Chondrocyte (in vitro differentiated cells): ENCODE data around the gene GABBR1. TPM values are rescaled to one million over a fixed set of nuclear protein-coding genes. Genes with fewer than 3 reads are reported as not detected.

Experiments used
- DNase-seq: peaks from one replicate; pipeline ENCODE4 v3.0.0; 2021; ENCODE audit warnings: mixed read lengths, low spot score
- H3K27ac Mint-ChIP-seq: one replicate; pipeline ENCODE4 v1.8.0; 2021; ENCODE audit warnings: mild to moderate bottlenecking, moderate library complexity, mixed read lengths; ENCODE audit not compliant: unreplicated experiment
- H3K27me3 Mint-ChIP-seq: 2 replicates; pipeline ENCODE4 v1.8.0; 2021; ENCODE audit warnings: low read depth, mixed read lengths
- H3K36me3 Mint-ChIP-seq: 2 replicates; pipeline ENCODE4 v1.8.0; 2021; ENCODE audit warnings: low read depth, mixed read lengths
- H3K4me1 Mint-ChIP-seq: 2 replicates; pipeline ENCODE4 v1.8.0; 2021; ENCODE audit warnings: low read depth, mild to moderate bottlenecking, mixed read lengths
- H3K4me3 Mint-ChIP-seq: one replicate; pipeline ENCODE4 v1.8.0; 2021; ENCODE audit warnings: mild to moderate bottlenecking, moderate library complexity, mixed read lengths; ENCODE audit not compliant: unreplicated experiment
- H3K9me3 Mint-ChIP-seq: 2 replicates; pipeline ENCODE4 v1.8.0; 2021; ENCODE audit warnings: low read depth, mixed read lengths
- total RNA-seq: library from RNA; stranded (reverse); gene quantifications from 3 replicates; pipeline ENCODE4 v1.2.1, GENCODE V29; 2021
- TF ChIP-seq, protein P1 (sequence below): fragments of 200-600 bp; sonication (generic); IDR thresholded peaks from 2 replicates; pipeline ENCODE4 v1.5.0; 2021; ENCODE audit warnings: antibody characterized with exemption, mild to moderate bottlenecking, moderate library complexity

Gene GABBR1
- total RNA-seq, 1 donor from 2014 or later: 50.7 TPM

DNA sequence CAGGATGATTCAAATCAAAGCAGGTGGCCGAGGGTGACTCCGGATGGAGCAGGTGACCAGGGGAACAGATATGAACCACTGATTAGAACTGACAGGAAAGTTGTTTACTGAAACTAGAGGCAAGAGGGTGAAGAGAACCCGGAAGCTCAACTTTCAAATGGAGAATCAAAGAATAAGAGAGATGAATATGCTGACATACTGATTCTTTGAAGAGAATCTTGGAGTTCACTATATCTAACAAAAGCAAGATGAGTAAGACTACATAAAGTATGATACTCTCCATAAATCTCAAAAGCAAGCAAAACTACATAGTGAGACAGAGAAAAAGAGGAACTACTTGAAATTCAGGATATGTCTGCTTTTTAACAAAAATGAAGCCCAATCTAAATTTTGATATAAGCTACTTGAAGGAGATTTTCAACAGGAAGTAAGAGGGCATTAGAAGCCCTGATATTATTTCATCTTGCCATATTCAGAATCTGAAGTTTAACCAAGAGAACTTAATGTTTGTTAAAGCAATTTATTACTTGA, 69.5 kb downstream of the GABBR1 start:
- H3K27ac Mint-ChIP-seq: no peak overlapping the region
- H3K27me3 Mint-ChIP-seq: peaks cover 49% of the 10 kb centered on the region

DNA sequence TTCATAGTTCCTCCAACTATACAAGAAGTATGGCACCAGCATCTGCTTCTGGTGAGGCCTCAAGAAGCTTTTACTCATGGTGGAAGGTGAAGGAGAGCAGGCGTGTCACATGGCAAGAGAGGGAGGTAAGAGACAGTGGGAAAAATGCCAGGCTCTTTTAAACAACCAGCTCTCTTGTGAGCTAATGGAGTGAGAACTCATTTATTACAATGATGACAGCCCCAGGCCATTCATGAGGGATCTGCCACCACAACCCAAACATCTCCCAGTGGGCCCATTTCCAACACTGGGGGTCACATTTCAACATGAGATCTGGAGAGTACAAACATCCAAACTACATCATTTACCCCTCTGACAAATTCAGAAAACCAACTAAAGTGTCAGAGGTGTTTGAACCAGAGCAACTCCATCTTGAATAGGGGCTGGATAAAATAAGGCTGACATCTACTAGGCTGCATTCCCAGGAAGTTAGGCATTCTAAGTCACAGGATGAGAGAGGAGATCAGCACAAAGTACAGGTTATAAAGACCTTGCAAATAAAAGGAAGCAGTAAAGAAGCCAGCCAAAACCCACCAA, 71.3 kb downstream of the GABBR1 start:
- TF ChIP-seq, protein P1, sequence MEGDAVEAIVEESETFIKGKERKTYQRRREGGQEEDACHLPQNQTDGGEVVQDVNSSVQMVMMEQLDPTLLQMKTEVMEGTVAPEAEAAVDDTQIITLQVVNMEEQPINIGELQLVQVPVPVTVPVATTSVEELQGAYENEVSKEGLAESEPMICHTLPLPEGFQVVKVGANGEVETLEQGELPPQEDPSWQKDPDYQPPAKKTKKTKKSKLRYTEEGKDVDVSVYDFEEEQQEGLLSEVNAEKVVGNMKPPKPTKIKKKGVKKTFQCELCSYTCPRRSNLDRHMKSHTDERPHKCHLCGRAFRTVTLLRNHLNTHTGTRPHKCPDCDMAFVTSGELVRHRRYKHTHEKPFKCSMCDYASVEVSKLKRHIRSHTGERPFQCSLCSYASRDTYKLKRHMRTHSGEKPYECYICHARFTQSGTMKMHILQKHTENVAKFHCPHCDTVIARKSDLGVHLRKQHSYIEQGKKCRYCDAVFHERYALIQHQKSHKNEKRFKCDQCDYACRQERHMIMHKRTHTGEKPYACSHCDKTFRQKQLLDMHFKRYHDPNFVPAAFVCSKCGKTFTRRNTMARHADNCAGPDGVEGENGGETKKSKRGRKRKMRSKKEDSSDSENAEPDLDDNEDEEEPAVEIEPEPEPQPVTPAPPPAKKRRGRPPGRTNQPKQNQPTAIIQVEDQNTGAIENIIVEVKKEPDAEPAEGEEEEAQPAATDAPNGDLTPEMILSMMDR: no peak
- Mint-ChIP-seq H3K27ac (no peak overlapping the region), H3K27me3 (peaks cover 47% of the 10 kb centered on the region)

More for the DNA sequence above, 69.5 kb downstream of the GABBR1 start:
- Mint-ChIP-seq H3K4me3 (no peak overlapping the region), H3K36me3 (no peaks in the 10 kb centered on the region), H3K4me1 (no peaks in the 10 kb centered on the region), H3K9me3 (no peaks in the 10 kb centered on the region)
- DNase-seq: no peak
- TF ChIP-seq, protein P1: no peak

DNA sequence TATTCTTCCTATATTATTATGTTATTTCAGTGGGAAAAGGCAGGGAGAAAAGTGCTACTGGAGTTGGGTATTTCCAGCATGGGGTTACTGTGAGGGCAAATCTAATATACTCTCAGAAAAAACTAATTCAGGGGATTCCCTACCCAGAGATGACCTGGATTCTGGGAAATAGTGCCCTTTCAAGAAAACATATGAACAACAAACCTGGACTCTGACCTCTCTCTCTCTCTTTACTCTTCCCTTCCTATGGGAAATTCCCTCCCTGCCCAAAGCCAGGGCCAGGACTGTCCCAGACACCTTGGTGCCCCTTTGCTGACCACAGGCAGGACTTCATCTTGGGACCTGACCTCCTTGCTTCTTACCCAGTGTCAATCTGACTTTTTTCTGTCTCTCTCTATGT, 71.9 kb downstream of the GABBR1 start:
- no peak for DNase-seq
- Mint-ChIP-seq H3K4me1 (no peaks in the 10 kb centered on the region), H3K9me3 (no peaks in the 10 kb centered on the region), H3K36me3 (no peaks in the 10 kb centered on the region), H3K4me3 (no peak overlapping the region), H3K27ac (no peak overlapping the region), H3K27me3 (peaks cover 49% of the 10 kb centered on the region)
- TF ChIP-seq, protein P1: no peak

More for the DNA sequence above, 71.3 kb downstream of the GABBR1 start:
- no peaks in the 10 kb centered on the region for H3K4me1 Mint-ChIP-seq
- H3K4me3 Mint-ChIP-seq: no peak overlapping the region
- no peak for DNase-seq
- no peaks in the 10 kb centered on the region for H3K36me3 Mint-ChIP-seq
- no peaks in the 10 kb centered on the region for H3K9me3 Mint-ChIP-seq

DNA sequence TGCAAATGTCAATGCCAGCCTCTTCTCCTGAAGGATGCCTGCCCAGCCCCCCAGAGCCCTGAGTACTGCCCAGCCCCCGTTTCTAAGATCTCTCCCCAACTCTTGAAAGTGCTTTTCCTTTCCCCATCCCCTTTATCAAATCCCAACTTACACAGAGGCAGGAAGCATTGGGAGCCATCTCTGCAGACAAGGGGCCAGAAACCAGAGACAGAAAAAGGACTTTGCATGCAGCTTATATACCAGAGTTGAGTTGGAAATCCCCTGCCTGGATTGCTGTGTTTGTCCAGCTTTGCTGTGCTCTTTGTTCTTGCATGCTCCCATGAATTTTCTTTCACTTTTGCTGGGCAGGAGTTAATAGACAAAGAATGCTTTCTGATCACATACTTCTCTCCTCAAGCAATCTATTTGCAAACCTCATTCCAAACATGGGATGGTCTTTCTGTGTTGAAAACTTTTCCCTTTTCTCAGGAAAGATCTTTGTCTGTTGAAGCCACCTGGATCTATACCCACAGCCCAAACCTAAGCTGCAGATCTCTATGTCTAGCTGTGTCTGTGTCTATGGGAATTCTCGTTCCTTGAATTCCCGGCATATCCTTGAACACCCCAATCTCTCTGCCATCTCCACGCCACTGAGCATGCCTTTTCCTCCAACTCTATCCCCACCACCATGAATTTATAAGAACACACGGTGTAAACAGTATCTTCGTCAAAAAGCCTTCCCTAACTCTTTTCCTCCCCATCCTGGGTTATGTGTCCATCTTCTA, 73.3 kb downstream of the GABBR1 start, which contains the start of gene UBD:
TSS of gene UBD (minus strand) at position 209 of the 764 bp plus-strand sequence. CDS start at position 178, 31 bp downstream.
- TF ChIP-seq, protein P1: no peak
- Mint-ChIP-seq H3K4me1 (no peaks in the 10 kb centered on the region), H3K4me3 (no peak within 1 kb of the TSS), H3K36me3 (no peaks in the 10 kb centered on the region), H3K27me3 (peaks cover 54% of the 10 kb centered on the region), H3K9me3 (no peaks in the 10 kb centered on the region), H3K27ac (no peak within 1 kb of the TSS)
- DNase-seq: no peak

DNA sequence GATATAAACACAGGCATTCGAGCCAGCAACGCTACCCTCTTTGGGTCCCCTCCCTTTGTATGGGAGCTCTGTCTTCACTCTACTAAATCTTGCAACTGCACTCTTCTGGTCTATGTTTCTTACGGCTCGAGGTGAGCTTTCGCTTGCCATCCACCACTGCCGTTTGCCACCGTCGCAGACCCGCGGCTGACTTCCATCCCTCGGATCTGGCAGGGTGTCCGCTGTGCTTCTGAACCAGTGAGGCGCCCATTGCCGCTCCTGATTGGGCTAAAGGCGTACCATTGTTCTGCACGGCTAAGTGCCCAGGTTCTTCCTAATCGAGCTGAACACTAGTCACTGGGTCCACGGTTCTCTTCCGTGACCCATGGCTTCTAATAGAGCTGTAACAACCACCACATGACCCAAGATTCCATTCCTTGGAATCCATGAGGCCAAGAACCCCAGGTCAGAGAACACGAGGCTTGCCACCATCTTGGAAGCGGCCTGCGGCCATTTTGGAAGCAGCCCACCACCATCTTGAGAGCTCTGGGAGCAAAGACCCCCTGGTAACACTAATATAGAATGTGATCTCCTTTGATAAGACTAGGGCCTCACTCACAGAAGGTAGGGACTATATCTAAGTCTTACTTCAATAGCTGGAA, 74.4 kb downstream of the GABBR1 start:
- H3K9me3 Mint-ChIP-seq: no peaks in the 10 kb centered on the region
- TF ChIP-seq, protein P1: no peak
- peaks cover 5% of the 10 kb centered on the region for H3K4me1 Mint-ChIP-seq
- no peak overlapping the region for H3K4me3 Mint-ChIP-seq
- H3K36me3 Mint-ChIP-seq: no peaks in the 10 kb centered on the region
- H3K27me3 Mint-ChIP-seq: peaks cover 64% of the 10 kb centered on the region
- no peak overlapping the region for H3K27ac Mint-ChIP-seq
- DNase-seq: no peak
